CD14-positive monocyte (primary cell): ENCODE results near the gene NOP56. TPM values are rescaled to one million over a fixed set of nuclear protein-coding genes. Genes with fewer than 3 reads are reported as not detected.

Experiments used
- DNase-seq, 3 donors: peaks; one replicate each; pipeline ENCODE4 v3.0.0-alpha.2; 2011 to 2022
- H2AFZ ChIP-seq: 2 replicates; pipeline ENCODE4 v1.6.0; 2012; ENCODE audit warnings: mild to moderate bottlenecking, low read depth, low read length, inconsistent platforms; ENCODE audit not compliant: insufficient read depth, poor library complexity, severe bottlenecking
- H3K27ac ChIP-seq, 2 donors: 1 replicate in 1 of 2; 2 replicates in 1 of 2; pipeline ENCODE4 v1.5.1; 2012 to 2013; ENCODE audit warnings: low read length in 2 of 2, control low read depth in 1 of 2, inconsistent platforms in 1 of 2, low read depth in 1 of 2, mild to moderate bottlenecking in 1 of 2
- H3K27me3 ChIP-seq, 2 donors: one replicate each; pipeline versions ENCODE4 v1.6.0 to v1.6.1; 2011 to 2013; ENCODE audit warnings: low read length in 2 of 2; ENCODE audit not compliant: control insufficient read depth in 2 of 2, insufficient read depth in 2 of 2
- H3K36me3 ChIP-seq, 2 donors: replicated peaks in 1 of 2; 1 replicate in 1 of 2; 2 replicates in 1 of 2; pipeline versions ENCODE4 v1.5.1 to v1.6.1; 2012 to 2013; ENCODE audit warnings: low read length in 2 of 2, control low read depth in 1 of 2, inconsistent platforms in 1 of 2, mild to moderate bottlenecking in 1 of 2; ENCODE audit not compliant: insufficient read depth in 2 of 2, control insufficient read depth in 1 of 2
- H3K4me1 ChIP-seq, 2 donors: 1 replicate in 1 of 2; 2 replicates in 1 of 2; pipeline versions ENCODE4 v1.5.1 to v1.6.1; 2012 to 2013; ENCODE audit warnings: low read length in 2 of 2, control low read depth in 1 of 2, inconsistent platforms in 1 of 2, mild to moderate bottlenecking in 1 of 2, moderate library complexity in 1 of 2; ENCODE audit not compliant: insufficient read depth in 2 of 2, control insufficient read depth in 1 of 2
- H3K4me2 ChIP-seq: replicated peaks from 2 replicates; pipeline ENCODE3; 2012; ENCODE audit warnings: low read length, moderate library complexity, mild to moderate bottlenecking; ENCODE audit not compliant: poor library complexity, severe bottlenecking; ENCODE audit errors: extremely low read depth
- H3K4me3 ChIP-seq, 3 experiments: fragments of 200-600 bp in 1 of 3; sonication (generic) in 1 of 3; replicated peaks in 1 of 3; 1 replicate in 2 of 3; 2 replicates in 1 of 3; pipeline ENCODE4 v1.5.1; 2011 to 2013; ENCODE audit warnings: low read length in 3 of 3, mild to moderate bottlenecking in 3 of 3, control low read depth in 2 of 3, low read depth in 2 of 3, inconsistent platforms in 1 of 3, moderate library complexity in 1 of 3
- H3K79me2 ChIP-seq: 2 replicates; pipeline ENCODE4 v1.6.0; 2012; ENCODE audit warnings: mild to moderate bottlenecking, control low read depth, inconsistent platforms, low read length, moderate library complexity; ENCODE audit not compliant: insufficient read depth
- H3K9ac ChIP-seq: 2 replicates; pipeline ENCODE4 v1.6.0; 2017; ENCODE audit warnings: low read length, mild to moderate bottlenecking; ENCODE audit not compliant: insufficient read depth, poor library complexity, severe bottlenecking
- H3K9me3 ChIP-seq, 2 donors: replicated peaks in 1 of 2; 1 replicate in 1 of 2; 2 replicates in 1 of 2; pipeline versions ENCODE4 v1.5.1 to v1.6.1; 2012 to 2013; ENCODE audit warnings: low read length in 2 of 2, control low read depth in 1 of 2; ENCODE audit not compliant: control insufficient read depth in 1 of 2, insufficient read depth in 1 of 2
- H4K20me1 ChIP-seq: 2 replicates; pipeline ENCODE4 v1.6.0; 2012; ENCODE audit warnings: mild to moderate bottlenecking, low read length, control low read depth, moderate library complexity; ENCODE audit not compliant: insufficient read depth
- H3K27ac Mint-ChIP-seq, 7 donors: one replicate each; pipeline ENCODE4 v1.8.0; 2020; ENCODE audit warnings: mild to moderate bottlenecking in 7 of 7, mixed read lengths in 7 of 7, moderate library complexity in 6 of 7, inconsistent platforms in 2 of 7
- H3K27me3 Mint-ChIP-seq, 3 donors: one replicate each; pipeline ENCODE4 v1.8.0; 2021 to 2022; ENCODE audit warnings: low read depth in 3 of 3, mild to moderate bottlenecking in 3 of 3, mixed read lengths in 3 of 3, moderate library complexity in 3 of 3, inconsistent platforms in 1 of 3
- H3K36me3 Mint-ChIP-seq, 2 donors: one replicate each; pipeline ENCODE4 v1.8.0; 2020; ENCODE audit warnings: mixed read lengths in 2 of 2, inconsistent platforms in 1 of 2, mild to moderate bottlenecking in 1 of 2
- H3K4me1 Mint-ChIP-seq: one replicate; pipeline ENCODE4 v1.8.0; 2020; ENCODE audit warnings: mild to moderate bottlenecking, mixed read lengths
- H3K4me3 Mint-ChIP-seq, 2 donors: one replicate each; pipeline ENCODE4 v1.8.0; 2020; ENCODE audit warnings: mild to moderate bottlenecking in 2 of 2, mixed read lengths in 2 of 2, moderate library complexity in 1 of 2
- H3K9me3 Mint-ChIP-seq, 7 donors: one replicate each; pipeline ENCODE4 v1.8.0; 2020 to 2022; ENCODE audit warnings: mixed read lengths in 7 of 7, mild to moderate bottlenecking in 6 of 7, moderate library complexity in 6 of 7, inconsistent platforms in 2 of 7
- CTCF ChIP-seq: fragments of 200-600 bp; IDR thresholded peaks from one replicate; pipeline ENCODE4 v1.8.0; 2022; ENCODE audit warnings: antibody characterized with exemption, mild to moderate bottlenecking
- WGBS: methylation state at CpG from one replicate; pipeline ENCODE4 v1.1.5; 2013; ENCODE audit warnings: missing lambda C conversion rate; ENCODE audit not compliant: insufficient coverage; 5-methylcytosine and 5-hydroxymethylcytosine counted together
- intact Hi-C, 2 donors: fragments of 100-400 bp; cut with micrococcal nuclease; formaldehyde crosslinking; loops; one replicate each; pipeline versions ENCODE4 v1.15.0 to v1.15.1; 2023
- polyA plus RNA-seq, 3 donors: library from polyadenylated mRNA; depleted of rRNA in 1 of 3; unstranded in 2 of 3; stranded (reverse) in 1 of 3; fragments of 300-500 nt in 2 of 3; fragments of >200 nt in 1 of 3; fragmentation: Illumina TruSeq in 2 of 3; gene quantifications; 1 replicate in 2 of 3; 2 replicates in 1 of 3; pipeline ENCODE4 v1.2.3, GENCODE V29; 2012 to 2021

The NOP56 gene
- polyA plus RNA-seq, 3 donors = 27.3 to 102 (median 33.1) TPM

- WGBS = 100% methylated on average over 1 of the region's 4 CpGs
- H3K4me1 Mint-ChIP-seq = no peaks in the 10 kb centered on the region
- no peak overlapping the region for H2AFZ ChIP-seq
- no peaks in the 10 kb centered on the region for H3K36me3 Mint-ChIP-seq
- H3K4me1 ChIP-seq = peaks cover 0 to 5% of the 10 kb centered on the region in 2 donors
- H3K9me3 ChIP-seq = peaks cover 0 to 16% of the 10 kb centered on the region in 2 donors
- H3K27me3 Mint-ChIP-seq = peaks cover 37 to 64% (median 47%) of the 10 kb centered on the region in 3 donors
- no peak for TF ChIP-seq CTCF
- intact Hi-C loops = no loop called here
- no peak overlapping the region for H3K27ac ChIP-seq
- no peak overlapping the region for H3K4me3 Mint-ChIP-seq
- no peaks in the 10 kb centered on the region for H3K79me2 ChIP-seq
- H3K9ac ChIP-seq = no peak overlapping the region
- peaks cover 24 to 38% of the 10 kb centered on the region in 2 donors for H3K27me3 ChIP-seq
- DNase-seq = no peak
- no peaks in the 10 kb centered on the region for H4K20me1 ChIP-seq
- H3K27ac Mint-ChIP-seq = no peak overlapping the region
- no peaks in the 10 kb centered on the region for H3K36me3 ChIP-seq
- H3K9me3 Mint-ChIP-seq = peaks cover 0 to 13% (median 5%) of the 10 kb centered on the region in 7 donors
- no peak overlapping the region for H3K4me3 ChIP-seq
- H3K4me2 ChIP-seq = no peak overlapping the region
Observed at GRCh38 chr20:2698186-2698817, 45.9 kb downstream of the NOP56 start.

- H3K36me3 ChIP-seq = no peaks in the 10 kb centered on the region
- no peak overlapping the region for H3K27ac ChIP-seq
- H4K20me1 ChIP-seq = no peaks in the 10 kb centered on the region
- H3K27me3 ChIP-seq = peaks cover 19 to 34% of the 10 kb centered on the region in 2 donors
- Mint-ChIP-seq H3K27ac (peak overlapping the region in 1 of 7 donors; percentile 74), H3K4me1 (no peaks in the 10 kb centered on the region), H3K4me3 (peak overlapping the region in 1 of 2 donors; percentile 49), H3K36me3 (no peaks in the 10 kb centered on the region), H3K9me3 (peaks cover 0 to 17% (median 11%) of the 10 kb centered on the region in 7 donors), H3K27me3 (peaks cover 34 to 58% (median 45%) of the 10 kb centered on the region in 3 donors)
- no peak overlapping the region for H3K4me3 ChIP-seq
- peaks cover 4 to 14% of the 10 kb centered on the region in 2 donors for H3K9me3 ChIP-seq
- H3K9ac ChIP-seq = no peak overlapping the region
- WGBS = 89% methylated on average over 3 of the region's 4 CpGs
- no peaks in the 10 kb centered on the region for H3K4me1 ChIP-seq
- DNase-seq = no peak
- intact Hi-C loops = no loop called here
- no peaks in the 10 kb centered on the region for H3K79me2 ChIP-seq
- no peak for TF ChIP-seq CTCF
- no peak overlapping the region for H3K4me2 ChIP-seq
- no peak overlapping the region for H2AFZ ChIP-seq
Observed at GRCh38 chr20:2698912-2699311, 46.5 kb downstream of the NOP56 start.
